NCI-H1417 (cell line): Measurements from ENCODE around the gene STT3A.
A peak's percentile ranks its signal among the peaks of the same experiment; 100 is the strongest.
"Not testable (repeated sequence)": the region's sequence is repeated elsewhere in the genome, so short reads cannot be mapped to it uniquely, and the experiment has no call there.

Experiments used
- DNase-seq, 3 experiments: peaks; one replicate each; lab custom pipeline; 2025; lab: John Stamatoyannopoulos, UW

STT3A gene

GRCh38 chr11:125592305-125593113, at the start of gene STT3A:
TSS of gene STT3A (plus strand) at chr11:125592852. CDS start at chr11:125595916, 3,064 bp downstream.
- peak; percentile 99 to 100 (median 100) for DNase-seq

GRCh38 chr11:125550780-125551179, 41.9 kb upstream of the STT3A start:
- no peak for DNase-seq

DNA sequence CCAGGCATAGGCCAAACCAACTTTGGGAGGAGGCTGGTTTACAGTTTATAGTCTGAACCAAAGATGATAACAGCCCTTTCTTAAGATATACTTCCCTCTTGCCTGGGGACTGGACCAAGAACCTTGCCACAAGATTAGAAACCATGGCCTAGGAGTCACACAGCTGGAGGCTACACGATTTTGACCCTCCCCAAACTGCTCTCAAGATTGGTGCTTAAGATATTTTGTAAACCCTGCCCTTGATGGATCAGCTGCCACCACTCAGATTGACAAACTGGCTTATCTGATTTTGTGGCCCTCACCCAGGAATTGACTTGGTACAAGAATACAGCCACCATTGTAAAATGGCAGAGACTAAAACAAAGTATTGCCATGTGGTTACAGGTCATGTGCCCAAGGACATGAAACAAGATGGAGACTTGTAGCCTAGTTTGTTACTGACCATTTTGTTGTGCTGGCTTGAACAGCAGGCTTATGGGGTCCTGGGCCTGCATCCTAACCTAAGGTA, 40.8 kb upstream of the STT3A start:
- no peak for DNase-seq

- no peak for DNase-seq
Observed at GRCh38 chr11:125552927-125553326, 39.7 kb upstream of the STT3A start.

DNA sequence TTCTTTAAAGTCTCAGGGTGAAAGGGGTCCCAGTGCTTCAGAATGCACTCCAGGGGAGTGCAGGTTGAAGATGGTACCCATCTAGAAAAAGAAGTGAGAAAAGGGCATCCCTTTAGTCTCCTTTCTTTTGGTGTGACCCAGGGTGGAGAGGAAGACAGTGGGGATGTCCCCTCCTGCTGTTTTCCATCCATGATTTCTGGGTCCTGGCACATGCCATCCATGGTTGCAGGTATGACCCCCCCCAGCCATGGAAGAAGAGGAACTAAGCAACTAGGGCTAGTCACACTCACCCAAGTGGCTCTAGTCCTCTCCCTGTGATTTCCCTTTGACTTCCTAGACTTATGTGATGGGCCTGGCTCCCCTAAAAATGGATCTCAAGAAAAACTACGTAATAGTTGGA, 39.3 kb upstream of the STT3A start:
- DNase-seq, result no peak

DNA sequence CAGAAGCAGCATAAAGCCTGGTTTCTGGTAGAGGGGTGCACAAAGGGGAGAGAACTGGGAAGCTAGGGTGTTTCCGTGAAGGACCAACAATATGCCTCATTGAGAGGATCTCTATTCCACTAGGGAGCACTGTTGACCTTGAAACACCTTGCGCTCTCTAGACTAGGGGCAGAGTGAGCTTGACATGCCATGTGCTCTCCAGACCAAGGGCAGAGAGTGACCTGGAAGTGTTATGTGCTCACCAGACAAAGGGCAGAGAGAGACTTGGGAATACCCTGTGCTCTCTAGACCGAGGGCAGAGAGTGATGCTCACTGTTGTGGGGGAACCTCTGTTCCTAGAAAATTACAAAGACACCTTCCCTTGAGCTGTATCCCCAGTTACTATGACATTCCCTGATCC, 38.6 kb upstream of the STT3A start:
- DNase-seq, result no peak

DNA sequence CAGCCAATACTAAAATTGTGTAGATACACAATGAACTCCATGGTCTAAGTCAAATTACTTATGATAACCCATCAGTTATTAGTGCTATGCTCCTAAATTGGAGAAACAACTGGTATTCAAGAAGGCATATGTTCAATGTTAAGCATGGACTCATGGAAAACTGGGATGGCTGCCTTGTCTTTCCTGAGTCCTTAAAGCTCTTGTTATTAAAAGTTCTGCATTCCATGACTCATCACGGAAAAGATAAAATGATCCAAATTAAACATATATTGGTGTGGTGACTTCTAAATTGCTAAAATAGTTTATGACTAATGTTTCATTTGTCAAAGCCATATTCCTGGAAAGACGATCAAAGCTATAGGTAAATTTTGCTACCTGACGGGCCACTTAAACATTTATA, 32.8 kb upstream of the STT3A start:
- DNase-seq, result no peak

DNA sequence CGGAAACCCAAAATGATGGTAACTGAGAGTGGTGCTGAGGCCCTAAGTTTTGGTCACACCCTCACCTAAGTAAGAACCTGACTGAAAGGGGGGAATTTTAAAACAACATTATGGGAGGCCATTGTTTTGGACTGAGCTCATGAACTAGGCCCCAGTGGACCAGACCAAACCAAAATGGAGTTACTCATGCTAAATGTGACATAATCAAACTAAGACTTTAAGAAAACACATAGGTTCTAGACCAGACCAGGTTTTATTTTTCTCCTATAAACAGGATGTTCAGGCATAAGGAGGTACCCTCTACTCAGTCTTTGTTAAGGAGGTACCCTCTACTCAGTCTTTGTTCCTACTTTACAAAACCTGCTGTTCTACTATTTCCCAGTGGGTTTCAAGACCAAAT, 30.7 kb upstream of the STT3A start:
- DNase-seq, result no peak

GRCh38 chr11:125562430-125562829, 30.2 kb upstream of the STT3A start:
- DNase-seq, result no peak

GRCh38 chr11:125564357-125564756, 28.3 kb upstream of the STT3A start:
- no peak for DNase-seq

DNA sequence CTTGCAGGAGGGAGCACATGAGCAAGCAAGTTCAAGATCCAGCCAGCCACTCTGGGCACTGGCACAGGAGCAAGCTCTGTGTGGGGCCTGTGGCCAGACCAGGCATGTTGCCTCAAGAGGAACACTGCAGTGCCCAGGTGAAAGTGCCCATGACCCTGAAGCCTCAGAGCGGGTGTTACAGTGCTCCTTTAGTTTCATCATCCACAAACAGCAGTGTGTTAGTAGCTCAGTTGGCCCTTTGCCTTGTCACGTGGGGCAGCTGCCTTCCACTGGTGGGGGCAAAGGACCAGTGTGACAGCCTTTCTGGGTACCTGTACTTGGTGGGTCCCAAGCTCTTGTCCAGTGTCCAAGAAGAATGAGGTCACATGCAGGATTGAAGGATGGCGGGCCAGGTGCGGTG, 26.4 kb upstream of the STT3A start:
- DNase-seq, result no peak

DNA sequence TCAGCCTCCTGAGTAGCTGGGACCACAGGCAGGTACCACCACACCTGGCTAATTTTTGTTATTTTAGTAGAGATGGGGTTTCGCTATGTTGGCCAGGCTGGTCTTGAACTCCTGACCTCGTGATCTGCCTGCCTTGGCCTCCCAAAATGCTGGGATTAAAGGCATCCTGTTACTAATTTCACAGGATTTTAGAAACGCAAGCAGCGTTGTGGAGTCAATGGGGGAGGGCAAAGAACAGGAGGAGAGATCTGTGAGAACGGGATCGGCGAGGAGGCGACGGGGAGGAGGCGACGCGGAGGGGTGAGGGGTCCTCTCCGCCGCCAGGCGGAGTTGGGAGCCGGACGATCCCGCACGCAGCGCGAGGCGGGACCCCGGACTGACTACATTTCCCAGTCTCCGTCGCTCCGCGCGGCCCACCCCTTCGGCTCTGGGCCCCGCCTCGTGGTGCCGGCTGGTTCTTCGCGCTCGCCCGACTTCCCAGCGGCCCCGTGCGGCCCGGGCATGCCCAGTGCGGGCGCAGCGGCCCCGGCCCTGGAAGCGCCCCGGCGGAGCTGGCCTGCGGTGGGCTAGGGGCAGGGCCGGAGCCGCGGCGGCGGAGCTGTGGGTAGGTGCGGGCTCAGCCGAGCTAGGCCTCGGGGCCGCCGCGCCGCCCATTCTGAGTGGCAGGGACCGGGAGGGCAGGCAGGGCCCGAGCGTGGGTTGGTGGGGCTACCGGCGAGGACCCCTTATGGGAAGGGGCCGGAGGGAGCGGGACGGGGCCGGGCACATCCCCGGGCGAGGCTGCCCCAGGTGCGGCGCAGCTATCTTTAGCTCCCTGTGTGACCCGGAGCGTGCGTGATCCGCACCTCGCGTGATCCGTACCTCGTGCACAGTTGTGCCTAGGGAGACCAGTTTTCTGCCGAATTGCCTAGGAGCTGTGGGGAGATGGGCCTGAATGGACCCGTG, 23.4 kb upstream of the STT3A start, which contains the start of gene EI24:
TSS of gene EI24 (plus strand) at position 508 of the 945 bp plus-strand sequence. CDS start 3,051 bp downstream, outside the sequence.
- DNase-seq, result peak; percentile 85 to 94 (median 94)

- peak in 1 of 3 experiments; percentile 61 for DNase-seq
Observed at GRCh38 chr11:125569915-125570621, 22.6 kb upstream of the STT3A start.

GRCh38 chr11:125570952-125571351, 21.7 kb upstream of the STT3A start:
- no peak for DNase-seq

- no peak for DNase-seq
Observed at GRCh38 chr11:125572916-125573315, 19.7 kb upstream of the STT3A start.

DNA sequence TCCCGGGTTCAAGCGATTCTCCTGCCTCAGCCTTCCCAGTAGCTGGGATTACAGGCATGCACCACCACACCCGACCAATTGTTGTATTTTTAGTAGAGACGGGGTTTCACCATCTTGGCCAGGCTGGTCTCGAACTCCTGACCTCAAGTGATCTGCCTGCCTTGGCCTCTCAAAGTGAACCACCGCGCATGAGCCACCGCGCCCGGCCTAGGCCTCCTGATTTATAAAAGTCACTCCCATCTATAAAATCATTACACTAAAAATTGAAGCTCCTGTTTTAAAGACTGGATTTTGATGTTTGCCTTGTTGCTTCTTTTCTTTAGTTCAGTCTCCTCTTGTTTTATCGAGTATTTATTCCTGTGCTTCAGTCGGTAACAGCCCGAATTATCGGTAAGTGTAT, 15.5 kb upstream of the STT3A start:
- DNase-seq, result not testable (repeated sequence)

GRCh38 chr11:125578783-125579182, 13.9 kb upstream of the STT3A start:
- DNase-seq, result no peak

- DNase-seq, result no peak
Observed at GRCh38 chr11:125579811-125580210, 12.8 kb upstream of the STT3A start.

- no peak for DNase-seq
Observed at GRCh38 chr11:125583496-125583895, 9.2 kb upstream of the STT3A start.

DNA sequence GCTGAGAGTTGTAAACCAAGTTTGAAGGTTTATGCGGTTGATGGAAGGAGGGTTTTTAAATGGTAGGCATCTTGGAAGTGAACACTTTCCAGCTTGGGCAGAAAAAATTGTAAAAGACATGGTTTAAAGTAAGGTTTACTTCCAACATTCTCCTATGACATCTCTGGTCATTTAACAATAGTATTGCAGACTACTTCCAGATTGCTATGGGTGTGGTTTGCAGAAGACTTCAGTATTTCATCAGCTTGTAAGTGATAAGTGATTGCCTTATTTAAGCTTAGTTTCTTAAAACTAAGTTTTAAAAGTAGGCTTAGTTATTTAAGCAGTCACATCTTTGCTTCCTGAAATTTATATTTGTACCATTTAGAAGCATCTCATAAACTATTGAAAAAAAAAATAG, 7.2 kb upstream of the STT3A start:
- DNase-seq, result no peak

GRCh38 chr11:125586623-125587022, 6.0 kb upstream of the STT3A start:
- no peak for DNase-seq

- no peak for DNase-seq
Observed at GRCh38 chr11:125587480-125587879, 5.2 kb upstream of the STT3A start.
